Measurements from ENCODE around the gene PARP1. TPM values are rescaled to one million over a fixed set of nuclear protein-coding genes. Genes with fewer than 3 reads are reported as not detected.
A peak's percentile ranks its signal among the peaks of the same experiment; 100 is the strongest.

Gene PARP1
- total RNA-seq, 1 experiment from 2014 or later, result 376 TPM

DNA sequence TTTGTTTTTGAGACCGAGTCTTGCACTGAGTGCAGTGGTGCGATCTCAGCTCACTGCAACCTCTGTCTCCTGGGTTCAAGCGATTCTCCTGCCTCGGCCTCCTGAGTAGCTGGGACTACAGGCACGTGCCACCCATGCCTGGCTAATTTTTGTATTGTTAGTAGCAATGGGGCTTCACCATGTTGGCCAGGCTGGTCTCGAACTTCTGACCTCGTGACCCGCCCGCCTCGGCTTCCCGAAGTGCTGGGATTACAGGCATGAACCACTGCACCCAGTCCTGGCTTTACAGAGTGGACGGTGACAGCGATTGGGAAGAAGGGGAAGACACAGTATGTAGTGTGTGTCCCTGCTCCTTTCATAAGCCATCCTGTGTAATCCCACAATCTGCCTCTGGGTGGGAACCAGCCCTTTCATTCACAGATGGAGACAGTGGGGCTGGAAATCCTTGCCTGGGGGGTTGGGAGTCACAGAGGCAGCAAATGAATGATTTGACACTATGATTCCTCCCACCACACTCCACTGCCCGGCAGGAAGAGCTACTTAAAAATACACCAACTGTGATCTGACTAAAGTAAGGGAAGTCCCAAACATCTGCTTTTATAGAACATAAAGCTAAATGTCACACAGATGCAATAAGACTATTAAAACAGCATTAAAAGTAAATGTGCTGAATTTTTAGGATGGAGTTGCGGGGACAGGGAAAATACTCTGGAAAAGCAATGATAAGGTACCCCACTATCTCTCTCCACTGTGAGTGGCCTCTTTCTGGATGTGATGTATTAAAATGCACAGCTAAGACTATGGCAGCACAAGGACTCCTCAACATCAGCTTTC is 4.5 kb downstream of the PARP1 start:
- peaks cover 60% of the 10 kb centered on the region for H3K4me1 Mint-ChIP-seq
- CTCF ChIA-PET, result interaction anchor here (0.5 to 3.3 kb wide), 10 partner anchors 13 to 205 kb away, joined by 3 to 27 read pairs (median 4); partner anchors contain the start of genes LIN9 and STUM
- H3K36me3 Mint-ChIP-seq, result peaks cover 44% of the 10 kb centered on the region
- no peaks in the 10 kb centered on the region for H3K9me3 Mint-ChIP-seq
- peak overlapping the region; percentile 99 for H3K4me3 Mint-ChIP-seq
- H3K27ac Mint-ChIP-seq, result peak overlapping the region; percentile 99
- ATAC-seq, result no peak; the same call in 1 of the 2 replicates
- peak; percentile 32 for DNase-seq (ENCODE audit: low spot score)
- no peaks in the 10 kb centered on the region for H3K27me3 Mint-ChIP-seq (ENCODE audit: low read depth)
- TF ChIP-seq TEAD4 (CRISPR knock-in tag; IDR thresholded peaks at IDR 0.05), result no peak
- TF ChIP-seq ZNF671 (CRISPR knock-in tag; IDR thresholded peaks at IDR 0.05), result no peak
- TF ChIP-seq CTCF (IDR thresholded peaks at IDR 0.05), result 0 out of 2 replicates have a peak, but pooled peaks have one; percentile 11
- no peak for TF ChIP-seq MYBL2 (CRISPR knock-in tag; IDR thresholded peaks at IDR 0.05)
- POLR2A ChIA-PET, result no interaction called here

DNA sequence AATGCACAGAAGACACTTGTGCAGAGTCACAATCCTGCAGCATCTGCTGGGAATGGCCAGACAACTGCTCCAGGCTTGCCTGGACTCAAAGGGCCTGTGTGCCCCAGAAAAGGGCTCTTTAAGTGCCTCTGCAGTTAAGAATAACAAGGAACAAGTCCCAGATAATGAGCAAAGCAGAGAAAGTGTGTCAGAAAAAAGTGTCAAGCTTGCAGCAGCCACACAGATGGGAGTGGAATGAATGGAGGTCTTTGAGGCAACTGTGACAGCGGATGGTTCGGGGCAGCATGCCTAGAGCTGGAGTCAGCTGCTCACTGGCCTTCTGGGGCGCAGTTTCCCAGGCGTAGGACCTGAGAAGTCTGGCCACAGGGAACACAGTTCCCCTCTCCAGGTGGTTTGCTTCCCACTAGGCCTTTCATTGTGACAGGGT is 5.1 kb downstream of the PARP1 start:
- DNase-seq (ENCODE audit: low spot score), result no peak
- peaks cover 60% of the 10 kb centered on the region for H3K4me1 Mint-ChIP-seq
- ChIA-PET POLR2A (no interaction called here), CTCF (interaction anchor here (1.3 to 1.4 kb wide), 2 partner anchors 22 to 206 kb away, joined by 4 to 5 read pairs; no protein-coding TSS in a partner anchor)
- peaks cover 50% of the 10 kb centered on the region for H3K36me3 Mint-ChIP-seq
- no peak overlapping the region; the same call in 1 of the 2 replicates for H3K4me3 Mint-ChIP-seq
- H3K27ac Mint-ChIP-seq, result peak overlapping the region; percentile 87
- no peaks in the 10 kb centered on the region for H3K27me3 Mint-ChIP-seq (ENCODE audit: low read depth)
- H3K9me3 Mint-ChIP-seq, result no peaks in the 10 kb centered on the region
- ATAC-seq, result no peak
- no peak for TF ChIP-seq ZNF232 (CRISPR knock-in tag; IDR thresholded peaks at IDR 0.05)
- no peak for TF ChIP-seq HMGA2 (CRISPR knock-in tag; IDR thresholded peaks at IDR 0.05)
- TF ChIP-seq, protein P1, sequence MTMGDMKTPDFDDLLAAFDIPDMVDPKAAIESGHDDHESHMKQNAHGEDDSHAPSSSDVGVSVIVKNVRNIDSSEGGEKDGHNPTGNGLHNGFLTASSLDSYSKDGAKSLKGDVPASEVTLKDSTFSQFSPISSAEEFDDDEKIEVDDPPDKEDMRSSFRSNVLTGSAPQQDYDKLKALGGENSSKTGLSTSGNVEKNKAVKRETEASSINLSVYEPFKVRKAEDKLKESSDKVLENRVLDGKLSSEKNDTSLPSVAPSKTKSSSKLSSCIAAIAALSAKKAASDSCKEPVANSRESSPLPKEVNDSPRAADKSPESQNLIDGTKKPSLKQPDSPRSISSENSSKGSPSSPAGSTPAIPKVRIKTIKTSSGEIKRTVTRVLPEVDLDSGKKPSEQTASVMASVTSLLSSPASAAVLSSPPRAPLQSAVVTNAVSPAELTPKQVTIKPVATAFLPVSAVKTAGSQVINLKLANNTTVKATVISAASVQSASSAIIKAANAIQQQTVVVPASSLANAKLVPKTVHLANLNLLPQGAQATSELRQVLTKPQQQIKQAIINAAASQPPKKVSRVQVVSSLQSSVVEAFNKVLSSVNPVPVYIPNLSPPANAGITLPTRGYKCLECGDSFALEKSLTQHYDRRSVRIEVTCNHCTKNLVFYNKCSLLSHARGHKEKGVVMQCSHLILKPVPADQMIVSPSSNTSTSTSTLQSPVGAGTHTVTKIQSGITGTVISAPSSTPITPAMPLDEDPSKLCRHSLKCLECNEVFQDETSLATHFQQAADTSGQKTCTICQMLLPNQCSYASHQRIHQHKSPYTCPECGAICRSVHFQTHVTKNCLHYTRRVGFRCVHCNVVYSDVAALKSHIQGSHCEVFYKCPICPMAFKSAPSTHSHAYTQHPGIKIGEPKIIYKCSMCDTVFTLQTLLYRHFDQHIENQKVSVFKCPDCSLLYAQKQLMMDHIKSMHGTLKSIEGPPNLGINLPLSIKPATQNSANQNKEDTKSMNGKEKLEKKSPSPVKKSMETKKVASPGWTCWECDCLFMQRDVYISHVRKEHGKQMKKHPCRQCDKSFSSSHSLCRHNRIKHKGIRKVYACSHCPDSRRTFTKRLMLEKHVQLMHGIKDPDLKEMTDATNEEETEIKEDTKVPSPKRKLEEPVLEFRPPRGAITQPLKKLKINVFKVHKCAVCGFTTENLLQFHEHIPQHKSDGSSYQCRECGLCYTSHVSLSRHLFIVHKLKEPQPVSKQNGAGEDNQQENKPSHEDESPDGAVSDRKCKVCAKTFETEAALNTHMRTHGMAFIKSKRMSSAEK (CRISPR knock-in tag; IDR thresholded peaks at IDR 0.05; ENCODE audit: borderline replicate concordance), result no peak
- no peak for TF ChIP-seq ZNF317 (CRISPR knock-in tag; IDR thresholded peaks at IDR 0.05; ENCODE audit: borderline replicate concordance, low read depth)
- no peak for TF ChIP-seq ZNF512 (CRISPR knock-in tag; IDR thresholded peaks at IDR 0.05; ENCODE audit: borderline replicate concordance)
- no peak for TF ChIP-seq ZBTB21 (CRISPR knock-in tag; IDR thresholded peaks at IDR 0.05; ENCODE audit: borderline replicate concordance)
- no peak for TF ChIP-seq ZNF263 (CRISPR knock-in tag; IDR thresholded peaks at IDR 0.05; ENCODE audit: low read depth)
- TF ChIP-seq, protein P2, sequence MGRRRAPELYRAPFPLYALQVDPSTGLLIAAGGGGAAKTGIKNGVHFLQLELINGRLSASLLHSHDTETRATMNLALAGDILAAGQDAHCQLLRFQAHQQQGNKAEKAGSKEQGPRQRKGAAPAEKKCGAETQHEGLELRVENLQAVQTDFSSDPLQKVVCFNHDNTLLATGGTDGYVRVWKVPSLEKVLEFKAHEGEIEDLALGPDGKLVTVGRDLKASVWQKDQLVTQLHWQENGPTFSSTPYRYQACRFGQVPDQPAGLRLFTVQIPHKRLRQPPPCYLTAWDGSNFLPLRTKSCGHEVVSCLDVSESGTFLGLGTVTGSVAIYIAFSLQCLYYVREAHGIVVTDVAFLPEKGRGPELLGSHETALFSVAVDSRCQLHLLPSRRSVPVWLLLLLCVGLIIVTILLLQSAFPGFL (CRISPR knock-in tag; IDR thresholded peaks at IDR 0.05; ENCODE audit: borderline replicate concordance), result no peak
- no peak for TF ChIP-seq RELA (CRISPR knock-in tag; IDR thresholded peaks at IDR 0.05; ENCODE audit: borderline replicate concordance)
- no peak for TF ChIP-seq SP1 (CRISPR knock-in tag; conservative IDR thresholded peaks at IDR 0.05)
- TF ChIP-seq CTCF (IDR thresholded peaks at IDR 0.05), result no peak
- no peak for TF ChIP-seq ELF4 (CRISPR knock-in tag; IDR thresholded peaks at IDR 0.05; ENCODE audit: low read depth)
- TF ChIP-seq IRF2 (CRISPR knock-in tag; IDR thresholded peaks at IDR 0.05; ENCODE audit: borderline replicate concordance, low read depth), result no peak
- TF ChIP-seq NR2C2 (CRISPR knock-in tag; IDR thresholded peaks at IDR 0.05), result no peak
- TF ChIP-seq, protein P3, sequence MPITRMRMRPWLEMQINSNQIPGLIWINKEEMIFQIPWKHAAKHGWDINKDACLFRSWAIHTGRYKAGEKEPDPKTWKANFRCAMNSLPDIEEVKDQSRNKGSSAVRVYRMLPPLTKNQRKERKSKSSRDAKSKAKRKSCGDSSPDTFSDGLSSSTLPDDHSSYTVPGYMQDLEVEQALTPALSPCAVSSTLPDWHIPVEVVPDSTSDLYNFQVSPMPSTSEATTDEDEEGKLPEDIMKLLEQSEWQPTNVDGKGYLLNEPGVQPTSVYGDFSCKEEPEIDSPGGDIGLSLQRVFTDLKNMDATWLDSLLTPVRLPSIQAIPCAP (CRISPR knock-in tag; IDR thresholded peaks at IDR 0.05), result no peak
- no peak for TF ChIP-seq E2F5 (CRISPR knock-in tag; IDR thresholded peaks at IDR 0.05)
- no peak for TF ChIP-seq MXD4 (CRISPR knock-in tag; IDR thresholded peaks at IDR 0.05; ENCODE audit: borderline replicate concordance)

All from WTC11 (cell line).